Neural cell (in vitro differentiated cells): ENCODE results near the gene TULP4. TPM values are rescaled to one million over a fixed set of nuclear protein-coding genes. Genes with fewer than 3 reads are reported as not detected.

Experiments
- H2AFZ ChIP-seq: fragments of 200-600, 300-800 bp; sonication (generic), shearing (Covaris generic); 2 replicates; pipeline ENCODE4 v1.6.0; 2014; ENCODE audit warnings: low read depth, mild to moderate bottlenecking, antibody characterized with exemption, low read length, moderate library complexity
- H3F3A ChIP-seq: fragments of 200-600 bp; shearing (Covaris generic); 2 replicates; pipeline ENCODE4 v1.6.1; 2016; ENCODE audit warnings: mild to moderate bottlenecking, moderate library complexity, mixed read lengths, antibody characterized with exemption, low read length; ENCODE audit not compliant: insufficient read depth, poor library complexity, severe bottlenecking
- H3K27ac ChIP-seq: fragments of 200-600, 300-800 bp; sonication (generic), shearing (Covaris generic); 2 replicates; pipeline ENCODE4 v1.5.1; 2014; ENCODE audit warnings: mild to moderate bottlenecking, low read length, moderate library complexity
- H3K27me3 ChIP-seq: fragments of 300-800, 200-600 bp; sonication (generic), shearing (Covaris generic); 2 replicates; pipeline ENCODE4 v1.6.0; 2014; ENCODE audit warnings: mild to moderate bottlenecking, low read depth, low read length, moderate library complexity; ENCODE audit not compliant: insufficient read depth
- H3K36me3 ChIP-seq: fragments of 300-800, 200-600 bp; sonication (generic), shearing (Covaris generic); 2 replicates; pipeline ENCODE4 v1.5.1; 2014; ENCODE audit warnings: mild to moderate bottlenecking, antibody characterized with exemption, low read length, moderate library complexity; ENCODE audit not compliant: insufficient read depth
- H3K4me2 ChIP-seq: fragments of 300-800, 200-600 bp; sonication (generic), shearing (Covaris generic); 2 replicates; pipeline ENCODE4 v1.6.0; 2014; ENCODE audit warnings: mild to moderate bottlenecking, low read length
- H3K4me3 ChIP-seq: fragments of 300-800, 200-600 bp; sonication (generic), shearing (Covaris generic); 2 replicates; pipeline ENCODE4 v1.5.1; 2014; ENCODE audit warnings: mild to moderate bottlenecking, low read length, moderate library complexity
- H3K79me2 ChIP-seq: fragments of 200-600 bp; shearing (Covaris generic); replicated peaks from 2 replicates; pipeline ENCODE4 v1.6.0; 2014; ENCODE audit warnings: mild to moderate bottlenecking, low read length, moderate library complexity; ENCODE audit not compliant: insufficient read depth
- H3K9ac ChIP-seq: fragments of 300-800, 200-600 bp; sonication (generic), shearing (Covaris generic); 2 replicates; pipeline ENCODE4 v1.6.1; 2016; ENCODE audit warnings: mild to moderate bottlenecking, low read length, mixed read lengths
- H3K9me2 ChIP-seq: fragments of 200-600 bp; shearing (Covaris generic); 2 replicates; pipeline ENCODE4 v1.6.1; 2016; ENCODE audit warnings: mild to moderate bottlenecking, low read length, mixed read lengths; ENCODE audit not compliant: insufficient read depth
- H3K9me3 ChIP-seq: fragments of 200-600, 300-800 bp; sonication (generic), shearing (Covaris generic); 2 replicates; pipeline ENCODE4 v1.6.1; 2016; ENCODE audit warnings: mild to moderate bottlenecking, mixed run types, low read length, moderate library complexity, mixed read lengths
- H4K20me1 ChIP-seq: fragments of 200-600 bp; shearing (Covaris generic); 2 replicates; pipeline ENCODE4 v1.6.1; 2016; ENCODE audit warnings: mild to moderate bottlenecking, mixed run types; ENCODE audit not compliant: insufficient read depth
- CTCF ChIP-seq: fragments of 450-650 bp; IDR thresholded peaks from 2 replicates; pipeline ENCODE4 v1.5.1; 2014; ENCODE audit warnings: antibody characterized with exemption, mild to moderate bottlenecking, moderate library complexity; ENCODE audit not compliant: poor library complexity, severe bottlenecking
- EP300 ChIP-seq: fragments of 450-650 bp; conservative IDR thresholded peaks from 2 replicates; pipeline ENCODE4 v1.6.1; 2014; ENCODE audit warnings: antibody characterized with exemption, mild to moderate bottlenecking, moderate library complexity; ENCODE audit not compliant: poor library complexity, severe bottlenecking
- EZH2 ChIP-seq: fragments of 200-600, 300-800 bp; shearing (Covaris generic), sonication (generic); IDR thresholded peaks from 2 replicates; pipeline ENCODE4 v1.6.1; 2014; ENCODE audit warnings: antibody characterized with exemption, low read length, borderline replicate concordance, mild to moderate bottlenecking; ENCODE audit not compliant: insufficient read depth, poor library complexity, severe bottlenecking
- MXI1 ChIP-seq: fragments of 450-650 bp; conservative IDR thresholded peaks from 2 replicates; pipeline ENCODE4 v1.6.1; 2014; ENCODE audit warnings: antibody characterized with exemption, mild to moderate bottlenecking; ENCODE audit not compliant: poor library complexity, severe bottlenecking
- POLR2AphosphoS5 ChIP-seq: IDR thresholded peaks from 2 replicates; pipeline ENCODE4 v1.6.1; 2012
- RAD21 ChIP-seq: fragments of 450-650 bp; conservative IDR thresholded peaks from 2 replicates; pipeline ENCODE4 v1.6.1; 2014; ENCODE audit warnings: antibody characterized with exemption, mild to moderate bottlenecking, moderate library complexity
- REST ChIP-seq: IDR thresholded peaks from 2 replicates; pipeline ENCODE4 v1.6.1; 2012; ENCODE audit warnings: borderline replicate concordance
- SMC3 ChIP-seq: fragments of 450-650 bp; conservative IDR thresholded peaks from 2 replicates; pipeline ENCODE4 v1.6.1; 2014; ENCODE audit warnings: antibody characterized with exemption, mild to moderate bottlenecking, moderate library complexity; ENCODE audit not compliant: poor library complexity
- TAF1 ChIP-seq: IDR thresholded peaks from 2 replicates; pipeline ENCODE4 v1.6.1; 2012; ENCODE audit warnings: low read depth
- polyA plus RNA-seq: library from polyadenylated mRNA; depleted of rRNA; stranded (reverse); fragments of >200 nt; gene quantifications from 2 replicates; pipeline ENCODE4 v1.2.3, GENCODE V29; 2014

Gene TULP4
- polyA plus RNA-seq, 1 donor from 2014 or later = 30.6 TPM

GRCh38 chr6:158417760-158418098 is 105.5 kb downstream of the TULP4 start:
- no peaks in the 10 kb centered on the region for H3F3A ChIP-seq
- H3K79me2 ChIP-seq = no peaks in the 10 kb centered on the region
- no peak overlapping the region for H3K9ac ChIP-seq
- no peaks in the 10 kb centered on the region for H3K36me3 ChIP-seq
- no peaks in the 10 kb centered on the region for H3K27me3 ChIP-seq
- no peak overlapping the region for H3K27ac ChIP-seq
- H3K9me2 ChIP-seq = no peaks in the 10 kb centered on the region
- no peak overlapping the region for H3K4me3 ChIP-seq
- TF ChIP-seq SMC3 (no peak), POLR2AphosphoS5 (no peak), RAD21 (no peak), REST (no peak), EP300 (no peak), EZH2 (no peak), MXI1 (no peak), CTCF (no peak), TAF1 (no peak)
- H4K20me1 ChIP-seq = no peaks in the 10 kb centered on the region
- H2AFZ ChIP-seq = no peak overlapping the region
- H3K4me2 ChIP-seq = no peak overlapping the region
- no peaks in the 10 kb centered on the region for H3K9me3 ChIP-seq

GRCh38 chr6:158418501-158418900 is 106.2 kb downstream of the TULP4 start:
- no peaks in the 10 kb centered on the region for H3K9me3 ChIP-seq
- no peaks in the 10 kb centered on the region for H3K36me3 ChIP-seq
- no peaks in the 10 kb centered on the region for H3K27me3 ChIP-seq
- no peak overlapping the region for H3K9ac ChIP-seq
- no peak overlapping the region for H3K27ac ChIP-seq
- no peaks in the 10 kb centered on the region for H3K9me2 ChIP-seq
- H3F3A ChIP-seq = no peaks in the 10 kb centered on the region
- no peak overlapping the region for H2AFZ ChIP-seq
- H3K4me2 ChIP-seq = no peak overlapping the region
- no peaks in the 10 kb centered on the region for H4K20me1 ChIP-seq
- no peaks in the 10 kb centered on the region for H3K79me2 ChIP-seq
- no peak overlapping the region for H3K4me3 ChIP-seq
- TF ChIP-seq EP300 = no peak

GRCh38 chr6:158419339-158419909 is 107.2 kb downstream of the TULP4 start:
- TF ChIP-seq MXI1 (no peak), TAF1 (no peak), RAD21 (no peak), REST (no peak), SMC3 (no peak), CTCF (no peak), EP300 (no peak), POLR2AphosphoS5 (no peak)
- Histone ChIP-seq H3F3A (no peaks in the 10 kb centered on the region), H3K4me2 (no peak overlapping the region), H3K9me2 (no peaks in the 10 kb centered on the region), H3K27me3 (no peaks in the 10 kb centered on the region), H4K20me1 (no peaks in the 10 kb centered on the region), H3K27ac (no peak overlapping the region), H3K9me3 (no peaks in the 10 kb centered on the region), H3K36me3 (peaks cover 4% of the 10 kb centered on the region), H3K9ac (no peak overlapping the region), H3K79me2 (no peaks in the 10 kb centered on the region), H3K4me3 (no peak overlapping the region), H2AFZ (no peak overlapping the region)
